ENCODE data around the gene GJB5.
"Not testable (repeated sequence)": the region's sequence is repeated elsewhere in the genome, so short reads cannot be mapped to it uniquely, and the experiment has no call there.

GJB5 gene

DNA sequence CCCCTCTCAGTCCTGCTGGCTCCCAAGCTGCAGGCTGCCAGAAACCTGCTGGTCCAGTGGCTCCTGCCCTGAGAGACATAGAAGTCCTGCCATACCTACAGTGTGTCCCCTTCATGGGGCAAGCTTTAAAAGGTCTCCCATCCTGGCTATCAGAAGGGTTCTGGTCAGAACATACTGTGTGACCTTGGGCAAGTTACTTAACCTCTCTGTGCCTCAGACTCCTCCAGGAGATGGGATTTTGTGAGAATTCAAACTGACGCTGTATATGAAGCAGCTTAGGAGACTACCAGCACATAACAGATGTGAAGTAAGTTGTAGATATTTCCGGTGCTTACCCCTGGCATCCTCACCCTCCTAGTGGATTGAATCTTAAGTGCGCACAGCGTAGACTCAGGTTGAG lies 8.7 kb upstream of the GJB5 start:
- DNase-seq, result no peak

DNA sequence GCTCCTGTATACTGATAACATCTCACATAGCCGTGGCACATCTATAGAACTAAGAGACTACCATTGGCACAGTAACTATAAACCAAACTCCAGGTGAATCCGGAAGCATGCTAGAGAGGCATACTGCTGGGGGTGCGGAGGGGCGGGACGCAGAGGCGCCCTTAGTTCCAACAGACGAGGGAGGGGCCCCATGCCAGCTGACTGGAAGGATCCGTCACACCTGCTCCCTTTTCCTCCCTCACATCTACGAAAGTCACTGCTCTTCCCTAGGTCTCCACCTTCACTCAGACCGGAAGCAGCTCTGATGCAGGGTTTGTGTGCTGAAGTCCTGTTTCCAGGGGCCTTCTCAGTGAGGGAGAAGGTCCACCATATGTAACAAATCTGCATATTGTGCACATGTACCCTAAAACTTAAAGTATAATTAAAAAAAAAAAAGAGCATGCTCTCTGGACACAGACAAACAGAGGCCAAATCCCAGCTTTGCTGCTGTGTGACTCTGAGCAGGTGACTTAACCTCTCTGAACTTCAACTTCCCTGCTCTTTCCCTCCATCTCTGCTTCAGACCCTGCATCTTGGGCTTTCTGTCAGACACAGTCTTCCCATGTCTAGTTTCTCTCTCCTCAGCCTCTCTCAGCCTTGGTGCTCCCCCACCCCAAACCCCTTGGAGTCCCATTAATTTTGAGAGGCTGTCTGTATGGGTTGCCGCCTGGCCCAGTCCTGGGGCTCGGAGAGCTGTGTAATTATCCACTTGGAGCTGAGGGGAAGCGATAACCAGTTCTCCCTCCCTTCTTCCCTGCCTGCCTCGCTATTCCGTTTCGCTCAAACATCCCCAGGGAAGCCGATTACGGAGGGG lies 7.8 kb upstream of the GJB5 start:
- no peak for DNase-seq

DNA sequence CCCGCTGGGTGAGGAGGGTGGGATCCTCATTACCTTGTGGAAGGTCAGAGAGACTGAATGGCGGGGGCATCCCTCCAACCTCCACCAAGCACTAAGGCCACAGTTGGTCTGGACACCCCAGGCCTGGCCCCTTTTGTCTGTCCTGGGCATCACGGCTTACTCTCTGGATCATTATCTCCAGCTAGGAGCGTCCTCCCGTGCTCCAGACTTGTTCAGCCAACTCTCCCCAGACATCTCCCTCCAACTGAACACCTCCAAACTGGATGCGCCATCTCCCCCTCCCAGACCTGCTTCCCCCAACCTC lies 7.3 kb upstream of the GJB5 start:
- DNase-seq, result no peak

DNA sequence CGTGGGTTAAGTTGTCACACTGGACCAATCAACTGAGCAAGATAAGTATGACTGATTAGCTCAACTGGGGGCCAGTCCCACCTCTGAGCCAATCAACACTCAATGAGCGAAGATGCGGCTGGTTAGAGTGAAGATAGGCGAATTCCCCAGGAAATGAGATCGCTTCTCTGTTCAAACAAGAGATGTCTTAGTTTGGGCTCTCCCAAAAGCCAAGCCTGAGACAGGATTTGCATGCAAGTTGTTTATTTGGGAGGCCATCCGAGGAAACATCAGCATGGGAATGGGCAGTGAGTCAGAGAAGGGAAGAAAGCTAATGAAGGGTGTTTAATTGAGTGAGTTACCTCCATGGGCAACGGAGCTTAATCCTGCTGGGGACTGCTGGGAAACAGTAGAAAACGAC lies 4.9 kb upstream of the GJB5 start:
- DNase-seq, result no peak

DNA sequence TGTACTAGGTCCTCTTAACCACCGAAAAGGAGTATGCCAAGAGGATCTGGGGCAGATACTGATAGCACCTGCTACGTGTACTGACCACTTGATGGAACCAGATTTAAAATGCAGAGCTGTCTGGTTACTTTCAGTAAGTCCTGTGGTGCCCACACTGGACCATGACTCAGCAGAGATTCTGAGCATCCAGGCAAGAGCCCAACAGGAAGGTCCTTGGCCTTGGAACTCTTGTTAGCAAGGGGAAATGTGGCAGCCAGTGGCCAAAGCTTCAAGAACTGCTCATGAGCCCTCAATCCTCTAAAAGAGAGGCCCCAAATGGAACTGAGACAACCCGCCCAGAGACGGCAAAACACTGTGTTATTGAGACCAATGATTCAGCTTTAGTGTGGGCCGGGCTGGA lies 4.2 kb upstream of the GJB5 start:
- no peak for DNase-seq

DNA sequence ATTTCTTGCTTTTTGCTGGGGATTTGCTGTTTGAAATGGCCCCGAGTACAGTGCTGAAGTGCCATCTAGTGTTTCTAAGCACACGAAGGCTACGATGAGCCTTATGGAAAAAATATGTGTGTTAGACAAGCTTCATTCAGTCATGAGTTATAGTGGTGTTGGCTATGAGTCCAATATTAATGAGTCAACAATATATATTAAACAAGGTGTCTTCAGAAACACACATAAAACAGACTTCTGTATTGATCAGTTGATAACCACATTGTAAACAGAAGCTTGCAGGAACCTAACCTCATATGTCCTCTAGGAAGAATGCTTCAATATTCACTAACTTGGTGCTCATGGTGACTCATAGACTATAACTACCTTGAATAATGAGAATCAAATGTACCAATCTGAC lies 1.7 kb upstream of the GJB5 start:
- no peak for DNase-seq

DNA sequence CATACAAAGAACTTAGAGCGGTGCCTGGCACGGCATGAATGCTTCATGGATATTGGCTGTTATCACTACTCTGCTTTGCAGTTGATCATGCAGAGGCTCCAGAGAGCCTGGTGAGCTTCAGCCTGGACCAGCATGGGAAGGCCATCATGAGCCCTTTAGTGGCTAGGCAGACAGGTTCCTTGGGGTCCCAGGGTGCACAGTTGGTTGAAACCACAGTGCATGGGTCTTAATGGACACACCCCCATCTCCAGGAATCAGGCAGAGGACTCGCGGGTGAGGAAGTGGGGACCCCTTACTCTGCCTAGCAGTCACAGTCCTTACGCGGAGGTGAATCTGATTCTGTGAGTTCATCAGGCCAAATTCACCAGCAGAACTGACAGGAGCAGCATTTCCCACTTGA lies 1.1 kb downstream of the GJB5 start:
- DNase-seq, result no peak

DNA sequence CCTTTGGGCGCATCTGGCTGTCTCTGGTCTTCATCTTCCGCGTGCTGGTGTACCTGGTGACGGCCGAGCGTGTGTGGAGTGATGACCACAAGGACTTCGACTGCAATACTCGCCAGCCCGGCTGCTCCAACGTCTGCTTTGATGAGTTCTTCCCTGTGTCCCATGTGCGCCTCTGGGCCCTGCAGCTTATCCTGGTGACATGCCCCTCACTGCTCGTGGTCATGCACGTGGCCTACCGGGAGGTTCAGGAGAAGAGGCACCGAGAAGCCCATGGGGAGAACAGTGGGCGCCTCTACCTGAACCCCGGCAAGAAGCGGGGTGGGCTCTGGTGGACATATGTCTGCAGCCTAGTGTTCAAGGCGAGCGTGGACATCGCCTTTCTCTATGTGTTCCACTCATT lies 2.5 kb downstream of the GJB5 start:
- DNase-seq, result no peak

DNA sequence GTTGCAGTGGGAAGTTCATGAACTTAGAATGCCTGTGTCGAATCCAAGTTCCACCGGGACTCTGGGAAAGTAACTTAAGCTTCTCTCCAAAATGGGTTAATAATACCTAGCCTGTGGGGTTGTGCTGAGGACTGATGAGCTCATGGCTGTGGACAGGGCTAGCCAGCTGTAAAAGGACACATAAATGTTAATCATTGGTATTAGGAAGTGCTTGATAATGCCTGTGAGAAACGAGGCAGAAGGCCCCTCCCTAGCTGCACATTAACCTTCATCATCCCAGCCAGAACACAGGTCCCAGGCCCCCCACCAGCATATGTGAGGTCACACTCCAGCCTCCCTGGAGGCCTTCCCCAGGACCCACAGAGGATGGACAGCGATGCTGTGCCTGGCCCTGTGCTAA lies 3.9 kb downstream of the GJB5 start:
- DNase-seq, result no peak

DNA sequence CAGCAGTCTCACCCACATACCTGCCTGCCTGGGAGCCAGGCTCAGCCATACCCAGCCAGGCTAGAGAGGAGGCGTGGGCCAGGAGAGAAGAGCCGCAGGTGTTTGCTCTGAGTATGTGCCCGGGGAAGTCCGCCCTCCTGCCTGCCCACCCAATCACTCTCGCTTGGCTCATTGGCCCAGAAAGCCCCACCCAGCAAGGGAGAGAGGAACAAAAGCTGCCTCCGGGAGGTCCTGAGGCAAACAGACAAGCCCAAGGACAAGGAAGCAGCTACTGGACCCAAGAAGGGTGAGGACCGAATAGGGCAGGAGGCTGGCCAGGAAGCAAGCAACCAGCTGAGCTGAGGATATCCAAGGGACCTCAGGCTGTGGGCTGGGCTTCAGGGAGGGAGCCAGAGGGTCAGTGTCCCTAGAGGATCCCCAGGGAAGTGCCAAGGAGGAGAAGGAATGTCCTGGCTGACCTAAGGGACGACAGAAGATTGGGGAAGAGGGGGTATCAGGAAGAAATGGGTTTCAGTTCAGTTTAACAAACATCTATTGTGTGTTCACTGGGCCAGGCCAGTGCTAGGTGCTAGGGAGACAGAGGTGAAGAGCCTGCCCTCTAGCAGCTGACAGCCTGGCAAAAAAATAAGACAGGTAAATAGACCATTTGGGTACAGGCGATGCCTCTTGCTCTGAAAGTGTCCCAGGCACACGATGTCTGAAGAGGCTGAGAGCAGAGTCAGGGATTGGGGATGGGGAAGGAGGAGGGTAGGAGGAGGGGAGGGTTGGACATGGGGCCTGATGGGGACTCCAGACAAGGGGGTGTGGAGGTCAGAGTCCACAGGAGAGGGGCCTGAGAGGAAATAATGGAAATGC lies 4.9 kb downstream of the GJB5 start, which contains the start of gene GJB4:
TSS of gene GJB4 (plus strand) at position 238 of the 855 bp plus-strand sequence. CDS start 1,515 bp downstream, outside the sequence.
- DNase-seq, result no peak

DNA sequence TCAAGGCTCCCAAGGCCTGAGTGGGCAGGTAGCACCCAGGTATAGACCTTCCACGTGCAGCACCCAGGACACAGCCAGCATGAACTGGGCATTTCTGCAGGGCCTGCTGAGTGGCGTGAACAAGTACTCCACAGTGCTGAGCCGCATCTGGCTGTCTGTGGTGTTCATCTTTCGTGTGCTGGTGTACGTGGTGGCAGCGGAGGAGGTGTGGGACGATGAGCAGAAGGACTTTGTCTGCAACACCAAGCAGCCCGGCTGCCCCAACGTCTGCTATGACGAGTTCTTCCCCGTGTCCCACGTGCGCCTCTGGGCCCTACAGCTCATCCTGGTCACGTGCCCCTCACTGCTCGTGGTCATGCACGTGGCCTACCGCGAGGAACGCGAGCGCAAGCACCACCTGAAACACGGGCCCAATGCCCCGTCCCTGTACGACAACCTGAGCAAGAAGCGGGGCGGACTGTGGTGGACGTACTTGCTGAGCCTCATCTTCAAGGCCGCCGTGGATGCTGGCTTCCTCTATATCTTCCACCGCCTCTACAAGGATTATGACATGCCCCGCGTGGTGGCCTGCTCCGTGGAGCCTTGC lies 6.4 kb downstream of the GJB5 start:
- DNase-seq, result no peak

DNA sequence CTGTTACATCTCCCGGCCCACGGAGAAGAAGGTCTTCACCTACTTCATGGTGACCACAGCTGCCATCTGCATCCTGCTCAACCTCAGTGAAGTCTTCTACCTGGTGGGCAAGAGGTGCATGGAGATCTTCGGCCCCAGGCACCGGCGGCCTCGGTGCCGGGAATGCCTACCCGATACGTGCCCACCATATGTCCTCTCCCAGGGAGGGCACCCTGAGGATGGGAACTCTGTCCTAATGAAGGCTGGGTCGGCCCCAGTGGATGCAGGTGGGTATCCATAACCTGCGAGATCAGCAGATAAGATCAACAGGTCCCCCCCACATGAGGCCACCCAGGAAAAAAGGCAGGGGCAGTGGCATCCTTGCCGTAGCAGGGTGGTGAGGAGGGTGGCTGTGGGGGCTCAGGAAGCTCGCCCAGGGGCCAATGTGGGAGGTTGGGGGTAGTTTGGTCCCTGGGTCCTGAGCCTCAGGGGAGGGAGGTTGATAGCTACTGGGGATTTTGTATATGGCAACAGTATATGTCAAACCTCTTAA lies 7.0 kb downstream of the GJB5 start:
- no peak for DNase-seq

DNA sequence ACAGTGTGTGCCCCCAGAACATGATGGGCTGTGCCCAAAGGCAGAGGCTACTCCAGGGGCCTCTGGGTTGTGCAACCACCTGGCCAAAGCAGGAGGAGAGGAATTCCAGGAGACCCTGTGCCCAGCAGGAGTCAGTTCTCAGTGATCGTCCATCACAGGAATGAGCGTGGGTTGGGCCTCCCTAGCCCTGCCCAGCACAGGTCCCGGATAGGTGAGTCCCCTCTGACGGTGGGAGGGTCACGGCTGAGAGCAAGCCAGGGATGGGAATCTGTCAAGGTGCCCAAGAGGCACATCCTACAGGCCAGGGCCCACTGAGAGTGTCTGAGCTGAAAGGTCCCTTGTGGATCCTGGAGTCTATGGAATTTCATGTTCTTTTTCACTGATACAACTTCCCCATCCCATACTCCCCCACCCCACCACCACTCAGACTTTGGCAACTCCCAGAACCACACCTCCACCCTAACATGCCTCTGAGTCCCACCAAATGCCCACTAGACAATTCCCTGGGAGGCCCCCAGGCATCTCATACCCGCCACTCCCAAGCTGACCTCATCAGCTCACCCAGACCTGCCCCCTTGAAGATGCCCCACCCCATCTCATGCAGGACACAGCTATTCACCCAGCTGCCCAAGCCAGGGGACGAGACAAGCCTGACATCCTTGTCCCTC lies 7.8 kb downstream of the GJB5 start:
- DNase-seq, result no peak

DNA sequence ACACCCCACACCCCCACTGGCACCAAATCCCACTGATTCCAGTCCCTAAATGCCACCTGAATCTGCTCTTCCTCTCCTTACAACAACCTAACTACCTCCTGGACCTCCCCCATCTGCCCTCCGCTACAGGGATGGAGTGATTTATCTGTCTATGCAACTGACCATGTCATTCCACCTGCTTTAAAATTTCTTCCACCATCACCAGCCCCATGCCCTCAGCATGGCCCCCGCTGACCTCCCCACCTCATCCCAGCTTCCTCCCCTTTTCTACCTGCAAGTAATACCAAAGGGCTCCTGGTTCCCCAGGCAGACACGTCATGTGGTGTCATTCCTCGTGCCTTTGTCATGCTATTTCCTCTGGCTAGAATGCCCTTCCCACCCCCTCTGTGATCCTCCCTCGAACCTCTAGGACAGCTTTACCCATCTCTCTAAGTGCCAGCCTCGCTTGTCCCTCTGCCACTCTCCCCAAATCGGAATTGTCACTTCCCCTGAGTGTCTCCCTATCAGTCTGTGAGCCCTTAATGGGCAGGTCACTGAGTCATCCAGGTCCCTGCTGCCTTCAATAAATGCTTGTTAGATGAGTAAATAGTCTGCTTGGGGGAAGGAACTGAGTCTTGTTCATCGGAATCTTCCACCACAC lies 8.4 kb downstream of the GJB5 start:
- DNase-seq, result no peak

DNA sequence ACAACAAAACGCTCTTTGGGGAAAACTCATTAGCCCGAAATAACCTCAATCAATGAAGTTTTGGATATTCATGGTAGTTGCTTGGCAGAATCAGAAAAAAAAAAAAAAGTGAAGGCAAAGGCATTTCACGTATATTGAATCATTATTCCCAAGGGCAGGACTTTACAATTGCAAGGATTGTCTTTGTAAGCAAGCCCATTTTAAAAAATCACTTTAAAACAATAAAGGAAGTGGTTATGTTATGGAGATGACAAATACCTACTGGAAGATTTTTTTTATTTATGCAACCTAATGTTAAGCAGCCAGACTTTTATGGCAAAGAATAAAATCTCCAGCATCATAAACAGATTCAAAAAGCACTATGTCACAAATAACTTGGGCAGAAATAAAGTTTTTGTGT lies 14.0 kb downstream of the GJB5 start:
- DNase-seq, result no peak

DNA sequence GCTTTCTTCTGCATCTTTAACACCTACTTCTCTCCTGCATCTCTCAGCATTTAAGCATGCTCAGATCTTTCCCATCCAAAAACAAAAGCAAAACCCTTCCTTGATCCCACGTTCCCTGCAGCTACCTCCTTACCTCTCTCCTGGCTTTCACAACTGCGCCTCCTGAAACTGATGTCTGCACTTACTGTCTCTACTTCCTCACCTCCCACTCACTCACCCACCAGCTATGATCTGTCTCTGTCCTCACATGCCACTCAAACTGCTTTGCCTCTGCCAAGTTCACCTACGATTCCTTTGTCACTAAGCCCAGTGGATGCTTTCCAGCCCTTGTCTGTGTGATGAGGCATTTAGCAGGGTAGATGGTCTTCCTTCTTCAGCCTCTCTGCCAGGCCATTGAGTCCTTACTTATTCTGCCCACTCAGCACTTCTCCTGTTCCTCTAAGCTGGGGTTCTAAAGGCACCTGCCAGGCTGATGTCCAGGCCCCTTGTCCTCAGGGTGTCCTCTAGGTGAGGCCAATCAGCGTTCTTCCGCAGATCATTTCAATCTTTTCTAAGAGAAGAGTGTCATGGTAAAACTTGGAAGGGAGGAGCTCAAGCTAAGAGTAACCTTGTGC lies 16.2 kb downstream of the GJB5 start:
- DNase-seq, result no peak

DNA sequence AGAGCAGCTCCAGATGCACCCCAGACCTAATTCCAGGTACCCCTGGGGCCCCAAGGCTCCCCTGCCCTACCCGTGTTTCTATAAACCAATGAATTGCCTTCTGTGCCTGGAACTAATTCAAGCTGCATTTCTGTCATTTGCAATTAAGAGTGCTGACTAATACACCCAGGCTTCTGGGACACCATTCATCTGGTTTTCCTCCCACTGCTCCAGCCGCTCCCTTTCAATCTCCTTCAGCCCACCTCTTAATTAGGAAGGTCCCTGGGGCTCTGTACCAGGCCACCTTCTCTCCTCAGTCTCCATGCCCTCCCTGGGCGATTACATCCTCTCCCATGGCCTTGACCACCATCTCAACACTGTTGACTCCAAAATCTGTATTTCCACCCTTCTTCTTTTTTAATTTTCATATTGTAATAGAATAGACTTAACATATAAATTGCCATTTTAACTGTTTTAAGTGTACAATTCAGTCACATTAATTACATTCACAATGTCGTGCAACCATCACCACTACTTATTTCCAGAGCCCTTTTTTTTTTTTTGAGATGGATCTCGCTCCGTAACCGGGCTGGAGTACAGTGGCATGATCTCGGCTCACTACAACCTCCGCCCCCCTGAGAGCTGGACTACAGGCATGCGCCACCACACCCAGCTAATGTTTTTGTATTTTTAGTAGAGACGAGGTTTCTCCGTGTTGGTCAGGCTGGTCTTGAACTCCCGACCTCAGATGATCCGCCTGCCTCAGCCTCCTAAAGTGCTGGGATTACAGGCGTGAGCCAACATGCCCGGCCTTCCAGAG lies 16.9 kb downstream of the GJB5 start:
- no peak for DNase-seq

DNA sequence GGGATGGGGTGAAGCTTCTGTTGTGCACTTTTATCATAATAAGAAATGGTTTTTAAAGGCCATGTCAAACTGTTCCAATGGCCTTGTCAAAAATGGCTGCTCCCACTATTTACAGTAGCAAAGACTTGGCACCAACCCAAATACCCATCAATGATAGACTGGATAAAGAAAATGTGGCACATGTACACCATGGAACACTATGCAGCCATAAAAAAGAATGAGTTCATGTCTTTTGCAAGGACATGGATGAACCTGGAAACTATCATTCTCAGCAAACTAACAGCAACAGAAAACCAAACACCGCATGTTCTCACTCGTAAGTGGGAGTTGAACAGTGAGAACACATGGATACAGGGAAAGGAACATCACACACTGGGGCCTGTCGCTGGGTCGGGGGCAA lies 18.3 kb downstream of the GJB5 start:
- not testable (repeated sequence) for DNase-seq

DNA sequence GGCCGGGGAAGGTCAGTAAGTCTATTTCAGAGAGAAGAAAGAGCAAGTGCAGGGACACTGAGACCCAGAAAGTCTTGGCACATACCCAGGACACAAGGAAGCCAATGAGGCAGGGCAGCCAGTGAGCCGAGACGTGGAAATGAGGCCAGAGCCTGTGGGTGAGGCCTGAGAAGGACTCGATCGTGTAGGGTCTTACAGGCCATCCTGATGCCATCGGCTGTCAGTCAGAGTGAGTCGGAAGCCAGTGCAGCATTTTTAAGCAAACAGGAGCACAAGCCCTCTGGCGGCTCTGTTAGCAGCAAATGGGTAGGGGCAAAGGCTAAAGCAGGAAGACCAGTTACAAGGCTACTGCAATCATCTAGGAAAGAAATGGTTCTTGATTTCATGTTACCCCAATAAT lies 20.1 kb downstream of the GJB5 start:
- no peak for DNase-seq

DNA sequence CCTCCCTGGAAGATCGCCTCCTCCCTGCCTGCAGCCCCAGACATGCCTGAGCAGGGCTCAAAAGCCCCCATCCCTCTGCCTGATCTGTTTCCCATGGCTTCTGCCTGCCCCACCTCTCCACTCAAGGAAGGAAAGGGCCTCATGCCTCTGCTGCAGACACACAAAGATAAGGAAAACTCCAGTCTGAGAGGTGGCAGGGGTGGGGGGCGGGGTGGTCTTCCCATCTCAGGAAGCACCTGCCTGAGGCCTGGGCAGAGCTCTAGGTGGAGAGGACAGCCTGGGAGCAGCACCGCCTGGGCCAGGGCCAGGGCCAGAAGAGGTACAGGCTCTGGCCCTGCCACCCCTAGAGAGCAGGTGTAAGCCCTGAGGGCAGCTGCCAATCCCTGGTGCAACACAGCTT lies 22.1 kb downstream of the GJB5 start:
- DNase-seq, result no peak

Data from activated effector memory CD4-positive, alpha-beta T cell treated with Interleukin-2 at 50 U/mL for 16 hours (primary cell).